GM12873 (cell line): ENCODE results near the gene PITPNB.

Source experiments
- CTCF ChIP-seq: IDR thresholded peaks from 2 replicates; pipeline ENCODE4 v1.5.1; 2012; ENCODE audit warnings: low read depth, mild to moderate bottlenecking, moderate library complexity, low read length, control low read depth; ENCODE audit not compliant: insufficient read depth; ENCODE audit errors: missing control alignments

Gene PITPNB

GRCh38 chr22:27934069-27934468, 15.0 kb upstream of the PITPNB start:
- TF ChIP-seq CTCF: no peak

GRCh38 chr22:27933186-27933983, 14.3 kb upstream of the PITPNB start:
- TF ChIP-seq CTCF: no peak

- no peak for TF ChIP-seq CTCF
Measured at GRCh38 chr22:27930331-27931060, 11.4 kb upstream of the PITPNB start.

- TF ChIP-seq CTCF: no peak
Measured at GRCh38 chr22:27927608-27928007, 8.6 kb upstream of the PITPNB start.

GRCh38 chr22:27925331-27925730, 6.3 kb upstream of the PITPNB start:
- no peak for TF ChIP-seq CTCF

- TF ChIP-seq CTCF: no peak
Measured at GRCh38 chr22:27919942-27920755, 1.1 kb upstream of the PITPNB start.
